ENCODE measurements around the gene OLFML3. TPM values are rescaled to one million over a fixed set of nuclear protein-coding genes. Genes with fewer than 3 reads are reported as not detected.

Gene OLFML3
- total and polyA plus RNA-seq, 4 donors, result 17.3 to 96.1 (median 20.1) TPM

GRCh38 chr1:113981962-113982931 lies 3.0 kb downstream of the OLFML3 start:
- Histone ChIP-seq H3K36me3 (ENCODE audit: control insufficient read depth in 1 of 2, insufficient read depth in 2 of 2, low read length in 1 of 2) (no peaks in the 10 kb centered on the region), H3K27ac (ENCODE audit: low read depth in 1 of 2, low read length in 2 of 2) (peak overlapping the region; percentile 6 to 76), H3K4me1 (ENCODE audit: control insufficient read depth in 1 of 2, insufficient read depth in 2 of 2, low read length in 2 of 2) (no peaks in the 10 kb centered on the region), H3K27me3 (ENCODE audit: control insufficient read depth in 1 of 2, insufficient read depth in 2 of 2, low read length in 1 of 2) (no peaks in the 10 kb centered on the region), H3K9me3 (ENCODE audit: control insufficient read depth, low read length) (no peaks in the 10 kb centered on the region), H3K4me3 (ENCODE audit: low read length in 2 of 2) (peak overlapping the region in 1 of 2 donors; percentile 23)
- WGBS, 2 donors, result 7 to 8% methylated on average over 18 of the region's 18 CpGs
- DNase-seq, result peak; percentile 83 to 87
- intact Hi-C loops (cut with DNase I), result loop anchor here in 1 of 2 donors (2.0 kb wide), 1 partner anchor 297 kb away; no protein-coding TSS in a partner anchor
- ATAC-seq (ENCODE audit: low FRiP score), result peak; percentile 79

DNA sequence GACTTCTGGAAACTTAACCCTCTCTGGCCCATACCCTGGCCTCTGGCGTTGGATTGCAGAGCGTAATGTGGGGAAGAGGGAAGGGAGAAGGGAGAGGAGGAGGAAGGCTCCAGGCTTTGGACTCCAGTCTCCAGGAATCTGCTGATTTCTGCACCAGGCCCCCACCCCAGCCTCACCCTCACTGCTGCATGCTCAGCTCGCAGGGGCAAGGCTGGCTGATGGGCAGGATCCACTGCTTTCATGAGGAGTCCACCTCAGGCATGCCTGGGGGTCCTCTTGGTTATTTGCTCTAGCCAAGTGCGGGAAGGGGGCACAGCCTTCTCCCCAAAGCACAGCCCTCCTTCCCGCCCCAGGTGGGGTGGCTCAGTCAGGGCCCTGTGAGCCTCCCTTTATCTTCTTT lies 3.7 kb downstream of the OLFML3 start:
- Histone ChIP-seq H3K9me3 (ENCODE audit: control insufficient read depth, low read length) (no peaks in the 10 kb centered on the region), H3K27me3 (ENCODE audit: control insufficient read depth in 1 of 2, insufficient read depth in 2 of 2, low read length in 1 of 2) (no peaks in the 10 kb centered on the region), H3K4me3 (ENCODE audit: low read length in 2 of 2) (peak overlapping the region in 1 of 2 donors; percentile 23), H3K27ac (ENCODE audit: low read depth in 1 of 2, low read length in 2 of 2) (peak overlapping the region in 1 of 2 donors; percentile 62), H3K36me3 (ENCODE audit: control insufficient read depth in 1 of 2, insufficient read depth in 2 of 2, low read length in 1 of 2) (no peaks in the 10 kb centered on the region), H3K4me1 (ENCODE audit: control insufficient read depth in 1 of 2, insufficient read depth in 2 of 2, low read length in 2 of 2) (no peaks in the 10 kb centered on the region)
- 23 to 32% methylated on average over 5 of the region's 5 CpGs for WGBS, 2 donors
- DNase-seq (no peak), ATAC-seq (ENCODE audit: low FRiP score) (no peak)
- intact Hi-C loops (cut with DNase I), result loop anchor here in 1 of 2 donors (2.0 kb wide), 1 partner anchor 296 kb away; no protein-coding TSS in a partner anchor

- ATAC-seq (ENCODE audit: low FRiP score) (no peak), DNase-seq (no peak)
- Histone ChIP-seq H3K36me3 (ENCODE audit: control insufficient read depth in 1 of 2, insufficient read depth in 2 of 2, low read length in 1 of 2) (no peaks in the 10 kb centered on the region), H3K27ac (ENCODE audit: low read depth in 1 of 2, low read length in 2 of 2) (peak overlapping the region in 1 of 2 donors; percentile 62), H3K27me3 (ENCODE audit: control insufficient read depth in 1 of 2, insufficient read depth in 2 of 2, low read length in 1 of 2) (no peaks in the 10 kb centered on the region), H3K4me1 (ENCODE audit: control insufficient read depth in 1 of 2, insufficient read depth in 2 of 2, low read length in 2 of 2) (no peaks in the 10 kb centered on the region), H3K9me3 (ENCODE audit: control insufficient read depth, low read length) (no peaks in the 10 kb centered on the region), H3K4me3 (ENCODE audit: low read length in 2 of 2) (no peak overlapping the region)
- 46 to 47% methylated on average over 8 of the region's 8 CpGs for WGBS, 2 donors
- intact Hi-C loops (cut with DNase I), result loop anchor here in 1 of 2 donors (2.0 kb wide), 1 partner anchor 295 kb away; no protein-coding TSS in a partner anchor
These were observed 4.1 kb downstream of the OLFML3 start for GRCh38 chr1:113983391-113983790.

- H3K27ac ChIP-seq (ENCODE audit: low read depth in 1 of 2, low read length in 2 of 2), result peak overlapping the region in 1 of 2 donors; percentile 62
- H3K36me3 ChIP-seq (ENCODE audit: control insufficient read depth in 1 of 2, insufficient read depth in 2 of 2, low read length in 1 of 2), result no peaks in the 10 kb centered on the region
- intact Hi-C loops (cut with DNase I), result loop anchor here in 1 of 2 donors (2.0 kb wide), 1 partner anchor 295 kb away; no protein-coding TSS in a partner anchor
- DNase-seq (no peak), ATAC-seq (ENCODE audit: low FRiP score) (no peak)
- 88 to 90% methylated on average over 7 of the region's 7 CpGs for WGBS, 2 donors
- H3K27me3 ChIP-seq (ENCODE audit: control insufficient read depth in 1 of 2, insufficient read depth in 2 of 2, low read length in 1 of 2), result no peaks in the 10 kb centered on the region
- H3K9me3 ChIP-seq (ENCODE audit: control insufficient read depth, low read length), result no peaks in the 10 kb centered on the region
- H3K4me3 ChIP-seq (ENCODE audit: low read length in 2 of 2), result no peak overlapping the region
- H3K4me1 ChIP-seq (ENCODE audit: control insufficient read depth in 1 of 2, insufficient read depth in 2 of 2, low read length in 2 of 2), result no peaks in the 10 kb centered on the region
These were observed 4.6 kb downstream of the OLFML3 start for GRCh38 chr1:113983826-113984225.

GRCh38 chr1:113984710-113985109 lies 5.4 kb downstream of the OLFML3 start:
- no peak overlapping the region for H3K4me3 ChIP-seq (ENCODE audit: low read length in 2 of 2)
- no peak overlapping the region for H3K27ac ChIP-seq (ENCODE audit: low read depth in 1 of 2, low read length in 2 of 2)
- intact Hi-C loops (cut with DNase I), result no loop called here
- H3K4me1 ChIP-seq (ENCODE audit: control insufficient read depth in 1 of 2, insufficient read depth in 2 of 2, low read length in 2 of 2), result no peaks in the 10 kb centered on the region
- H3K36me3 ChIP-seq (ENCODE audit: control insufficient read depth in 1 of 2, insufficient read depth in 2 of 2, low read length in 1 of 2), result no peaks in the 10 kb centered on the region
- no peak for DNase-seq
- no peaks in the 10 kb centered on the region for H3K9me3 ChIP-seq (ENCODE audit: control insufficient read depth, low read length)
- ATAC-seq (ENCODE audit: low FRiP score), result no peak
- H3K27me3 ChIP-seq (ENCODE audit: control insufficient read depth in 1 of 2, insufficient read depth in 2 of 2, low read length in 1 of 2), result no peaks in the 10 kb centered on the region
- WGBS, 2 donors, result 75 to 79% methylated on average over 4 of the region's 4 CpGs

- Histone ChIP-seq H3K9me3 (ENCODE audit: control insufficient read depth, low read length) (no peaks in the 10 kb centered on the region), H3K36me3 (ENCODE audit: control insufficient read depth in 1 of 2, insufficient read depth in 2 of 2, low read length in 1 of 2) (no peaks in the 10 kb centered on the region), H3K4me3 (ENCODE audit: low read length in 2 of 2) (no peak overlapping the region), H3K27me3 (ENCODE audit: control insufficient read depth in 1 of 2, insufficient read depth in 2 of 2, low read length in 1 of 2) (no peaks in the 10 kb centered on the region), H3K4me1 (ENCODE audit: control insufficient read depth in 1 of 2, insufficient read depth in 2 of 2, low read length in 2 of 2) (no peaks in the 10 kb centered on the region), H3K27ac (ENCODE audit: low read depth in 1 of 2, low read length in 2 of 2) (no peak overlapping the region)
- 85 to 87% methylated on average over 6 of the region's 6 CpGs for WGBS, 2 donors
- no peak for ATAC-seq (ENCODE audit: low FRiP score)
- no peak for DNase-seq
- intact Hi-C loops (cut with DNase I), result no loop called here
These were observed 7.5 kb downstream of the OLFML3 start for GRCh38 chr1:113986802-113987201.

DNA sequence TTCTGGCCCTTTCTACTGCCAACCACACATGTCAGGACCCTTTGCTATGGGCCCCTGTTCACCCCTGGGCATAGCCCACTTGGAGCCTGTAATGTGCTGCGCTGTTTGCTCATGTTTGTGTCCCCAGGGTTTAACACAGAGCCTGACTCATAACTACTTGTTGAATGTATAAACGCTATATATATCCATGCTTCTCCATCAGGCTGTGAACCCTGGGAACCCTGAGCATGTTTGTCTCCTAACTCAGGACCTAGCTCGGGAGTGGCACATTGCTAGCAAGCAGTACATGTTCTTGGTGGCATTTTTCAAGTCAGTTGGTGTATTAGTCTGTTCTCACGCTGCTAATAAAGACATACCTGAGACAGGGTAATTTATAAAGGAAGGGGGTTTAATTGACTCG lies 8.0 kb downstream of the OLFML3 start:
- ATAC-seq (ENCODE audit: low FRiP score) (no peak), DNase-seq (no peak)
- WGBS, 2 donors, result 70 to 71% methylated on average over 5 of the region's 5 CpGs
- H3K27ac ChIP-seq (ENCODE audit: low read depth in 1 of 2, low read length in 2 of 2), result no peak overlapping the region
- no peaks in the 10 kb centered on the region for H3K27me3 ChIP-seq (ENCODE audit: control insufficient read depth in 1 of 2, insufficient read depth in 2 of 2, low read length in 1 of 2)
- intact Hi-C loops (cut with DNase I), result no loop called here
- H3K9me3 ChIP-seq (ENCODE audit: control insufficient read depth, low read length), result no peaks in the 10 kb centered on the region
- H3K4me3 ChIP-seq (ENCODE audit: low read length in 2 of 2), result no peak overlapping the region
- no peaks in the 10 kb centered on the region for H3K36me3 ChIP-seq (ENCODE audit: control insufficient read depth in 1 of 2, insufficient read depth in 2 of 2, low read length in 1 of 2)
- no peaks in the 10 kb centered on the region for H3K4me1 ChIP-seq (ENCODE audit: control insufficient read depth in 1 of 2, insufficient read depth in 2 of 2, low read length in 2 of 2)

DNA sequence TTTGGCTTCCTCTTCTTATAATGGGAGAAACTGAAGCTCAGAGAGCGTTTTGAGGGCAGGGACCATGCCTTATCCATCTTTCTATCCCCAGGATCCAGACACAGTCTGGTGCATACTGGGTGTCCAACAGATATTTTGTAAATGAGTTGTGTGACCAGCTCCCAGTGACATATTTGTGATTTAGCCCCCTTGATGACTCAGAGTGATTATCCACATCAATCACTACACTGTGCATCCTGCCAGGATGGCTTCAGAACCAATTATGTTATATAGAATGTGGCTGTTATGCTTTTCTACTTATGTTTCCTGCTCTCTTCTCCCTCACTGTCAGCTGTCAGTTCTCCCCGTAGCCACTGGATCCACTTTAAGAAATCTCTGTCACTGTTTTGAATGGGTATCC lies 11.3 kb downstream of the OLFML3 start:
- no peak for DNase-seq
- Histone ChIP-seq H3K4me3 (ENCODE audit: low read length in 2 of 2) (no peak overlapping the region), H3K27ac (ENCODE audit: low read depth in 1 of 2, low read length in 2 of 2) (no peak overlapping the region), H3K9me3 (ENCODE audit: control insufficient read depth, low read length) (peaks cover 2% of the 10 kb centered on the region), H3K4me1 (ENCODE audit: control insufficient read depth in 1 of 2, insufficient read depth in 2 of 2, low read length in 2 of 2) (no peaks in the 10 kb centered on the region), H3K36me3 (ENCODE audit: control insufficient read depth in 1 of 2, insufficient read depth in 2 of 2, low read length in 1 of 2) (no peaks in the 10 kb centered on the region), H3K27me3 (ENCODE audit: control insufficient read depth in 1 of 2, insufficient read depth in 2 of 2, low read length in 1 of 2) (no peaks in the 10 kb centered on the region)
- 67 to 69% methylated on average over 2 of the region's 2 CpGs for WGBS, 2 donors
- intact Hi-C loops (cut with DNase I), result no loop called here
- no peak for ATAC-seq (ENCODE audit: low FRiP score)

- Histone ChIP-seq H3K36me3 (ENCODE audit: control insufficient read depth in 1 of 2, insufficient read depth in 2 of 2, low read length in 1 of 2) (no peaks in the 10 kb centered on the region), H3K9me3 (ENCODE audit: control insufficient read depth, low read length) (peaks cover 2% of the 10 kb centered on the region), H3K4me1 (ENCODE audit: control insufficient read depth in 1 of 2, insufficient read depth in 2 of 2, low read length in 2 of 2) (no peaks in the 10 kb centered on the region), H3K27me3 (ENCODE audit: control insufficient read depth in 1 of 2, insufficient read depth in 2 of 2, low read length in 1 of 2) (no peaks in the 10 kb centered on the region), H3K4me3 (ENCODE audit: low read length in 2 of 2) (no peak overlapping the region), H3K27ac (ENCODE audit: low read depth in 1 of 2, low read length in 2 of 2) (no peak overlapping the region)
- WGBS, 2 donors, result 89 to 93% methylated on average over 4 of the region's 4 CpGs
- ATAC-seq (ENCODE audit: low FRiP score) (no peak), DNase-seq (no peak)
- intact Hi-C loops (cut with DNase I), result no loop called here
These were observed 11.7 kb downstream of the OLFML3 start for GRCh38 chr1:113990961-113991360.
